Stomach (tissue), 9 donors: ENCODE results near the gene UBE2G1. TPM values are rescaled to one million over a fixed set of nuclear protein-coding genes. Genes with fewer than 3 reads are reported as not detected.

ENCODE experiments used
- DNase-seq, 2 donors: peaks; one replicate each; pipeline versions ENCODE4 v3.0.0 to v3.0.0-alpha.2; 2013 to 2019
- H3K27ac ChIP-seq, 5 donors: fragments of 200-600 bp in 4 of 5; sonication (generic) in 4 of 5; one replicate each; pipeline ENCODE4 v1.5.1; 2013 to 2019; ENCODE audit warnings: mild to moderate bottlenecking in 1 of 5, moderate library complexity in 1 of 5
- H3K27me3 ChIP-seq, 3 donors: fragments of 200-600 bp; sonication (generic); one replicate each; pipeline ENCODE4 v1.5.1; 2017 to 2019; ENCODE audit warnings: mixed run types in 1 of 3
- H3K36me3 ChIP-seq, 4 donors: fragments of 200-600 bp; sonication (generic); 1 replicate in 3 of 4; 2 replicates in 1 of 4; pipeline ENCODE4 v1.5.1; 2016 to 2019
- H3K4me1 ChIP-seq, 4 donors: fragments of 200-600 bp; sonication (generic); one replicate each; pipeline ENCODE4 v1.5.1; 2016 to 2019
- H3K4me3 ChIP-seq, 4 donors: fragments of 200-600 bp; sonication (generic) in 3 of 4; one replicate each; pipeline ENCODE4 v1.5.1; 2016 to 2019; ENCODE audit warnings: mild to moderate bottlenecking in 1 of 4
- H3K9me3 ChIP-seq, 4 donors: fragments of 200-600 bp; sonication (generic); one replicate each; pipeline ENCODE4 v1.5.1; 2016 to 2019
- EP300 ChIP-seq: sonication (generic); formaldehyde crosslinking; IDR thresholded peaks from one replicate; pipeline ENCODE4 v1.6.1; 2017; ENCODE audit warnings: antibody characterized with exemption
- POLR2A ChIP-seq, 4 donors: fragments of 450-650 bp; IDR thresholded peaks; one replicate each; pipeline ENCODE4 v1.6.1; 2016; ENCODE audit warnings: antibody characterized with exemption in 4 of 4, control low read depth in 2 of 4, mild to moderate bottlenecking in 1 of 4, moderate library complexity in 1 of 4
- POLR2AphosphoS5 ChIP-seq, 3 donors: sonication (generic); formaldehyde crosslinking; IDR thresholded peaks; one replicate each; pipeline ENCODE4 v1.6.1; 2016; ENCODE audit warnings: antibody characterized with exemption in 3 of 3
- WGBS, 5 donors: extraction: QIAGEN DNeasy Blood & Tissue Kit in 3 of 5; methylation state at CpG; one replicate each; pipeline versions ENCODE4 v1.1.5 to v1.1.7; 2013 to 2018; 5-methylcytosine and 5-hydroxymethylcytosine counted together
- intact Hi-C: fragments of 100-400 bp; cut with DNase I; formaldehyde crosslinking; loops from one replicate; pipeline ENCODE4 v1.15.1; 2023; ENCODE audit warnings: low total_unique reads
- polyA plus RNA-seq, 3 donors: library from polyadenylated mRNA; stranded (reverse); fragments of 200-250 nt; gene quantifications; one replicate each; pipeline ENCODE4 v1.2.3, GENCODE V29; 2013
- small RNA-seq, 4 donors: library from RNA; depleted of rRNA; stranded (forward); fragments of <200 nt; gene quantifications; one replicate each; pipeline ENCODE3, GENCODE V24; 2016
- total RNA-seq, 5 donors: library from RNA; depleted of rRNA; stranded (reverse); fragments of >200 nt; gene quantifications; one replicate each; pipeline versions ENCODE4 v1.1.0 to v1.2.3, GENCODE V29; 2014 to 2016
- TF ChIP-seq, protein P1 (sequence below), 7 experiments: fragments of 450-650 bp in 4 of 7; fragments of 200-600 bp in 3 of 7; sonication (generic) in 3 of 7; IDR thresholded peaks; one replicate each; pipeline ENCODE4 v1.5.1; 2016 to 2019; ENCODE audit warnings: antibody characterized with exemption in 7 of 7, control low read depth in 2 of 7, mild to moderate bottlenecking in 1 of 7
- donor health status: healthy with polysubstance abuse.
- donor health status: Bipolar disorder and iron deficiency.
- donor health status: healthy.

UBE2G1 gene
- total and polyA plus RNA-seq, 8 donors: 14.0 to 91.0 (median 38.2) TPM

DNA sequence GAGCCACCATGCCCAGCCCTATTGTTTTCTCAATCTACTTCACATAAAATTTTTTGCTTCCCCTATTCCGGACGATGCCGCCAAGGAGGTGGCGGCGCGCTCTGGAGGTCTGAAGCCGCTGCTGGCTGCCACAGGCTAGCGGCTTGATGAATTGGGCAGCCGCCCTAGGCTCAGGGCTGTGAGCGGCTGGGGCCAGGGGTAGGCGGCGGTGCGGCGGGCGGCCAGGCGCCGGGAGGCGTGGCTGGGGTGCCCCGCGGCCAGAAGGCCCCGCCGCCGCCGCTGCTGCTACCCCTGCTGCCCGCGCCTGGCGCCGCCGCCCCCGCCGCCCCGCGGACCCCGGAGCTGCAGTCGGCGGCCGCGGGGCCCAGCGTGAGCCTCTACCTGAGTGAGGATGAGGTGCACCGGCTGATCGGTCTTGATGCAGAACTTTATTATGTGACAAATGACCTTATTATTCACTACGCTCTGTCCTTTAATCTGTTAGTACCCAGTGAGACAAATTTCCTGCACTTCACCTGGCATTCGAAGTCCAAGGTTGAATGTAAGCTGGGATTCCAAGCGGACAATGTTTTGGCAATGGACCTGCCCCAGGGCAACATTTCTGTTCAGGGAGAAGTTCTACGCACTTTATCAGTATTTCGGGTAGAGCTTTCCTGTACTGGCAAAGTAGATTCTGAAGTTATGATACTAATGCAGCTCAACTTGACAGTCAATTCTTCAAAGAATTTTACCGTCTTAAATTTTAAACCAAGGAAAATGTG lies 144.4 kb downstream of the UBE2G1 start:
- intact Hi-C loops: no loop called here

DNA sequence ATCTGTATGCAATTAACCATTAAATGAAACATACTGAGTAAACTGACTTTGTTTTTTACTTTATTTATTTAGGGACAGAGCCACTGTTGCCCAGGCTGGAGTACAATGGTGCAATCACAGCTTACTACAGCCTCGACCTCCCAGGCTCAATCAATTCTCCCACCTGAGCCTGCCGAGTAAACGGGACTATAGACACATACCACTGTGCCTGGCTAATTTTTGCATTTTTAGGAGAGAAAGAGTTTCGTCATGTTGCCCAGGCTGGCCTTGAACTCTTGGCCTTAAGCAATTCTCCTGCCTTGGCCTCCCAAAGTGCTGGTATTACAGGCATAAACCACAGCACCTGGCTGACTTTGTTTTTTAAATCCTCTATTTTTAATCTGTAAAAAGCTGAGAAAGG lies 145.3 kb downstream of the UBE2G1 start:
- H3K27ac ChIP-seq: peak overlapping the region in 3 of 5 donors; percentile 52 to 80 (median 67)

More for the DNA sequence above, 144.4 kb downstream of the UBE2G1 start:
- TF ChIP-seq, protein P1, sequence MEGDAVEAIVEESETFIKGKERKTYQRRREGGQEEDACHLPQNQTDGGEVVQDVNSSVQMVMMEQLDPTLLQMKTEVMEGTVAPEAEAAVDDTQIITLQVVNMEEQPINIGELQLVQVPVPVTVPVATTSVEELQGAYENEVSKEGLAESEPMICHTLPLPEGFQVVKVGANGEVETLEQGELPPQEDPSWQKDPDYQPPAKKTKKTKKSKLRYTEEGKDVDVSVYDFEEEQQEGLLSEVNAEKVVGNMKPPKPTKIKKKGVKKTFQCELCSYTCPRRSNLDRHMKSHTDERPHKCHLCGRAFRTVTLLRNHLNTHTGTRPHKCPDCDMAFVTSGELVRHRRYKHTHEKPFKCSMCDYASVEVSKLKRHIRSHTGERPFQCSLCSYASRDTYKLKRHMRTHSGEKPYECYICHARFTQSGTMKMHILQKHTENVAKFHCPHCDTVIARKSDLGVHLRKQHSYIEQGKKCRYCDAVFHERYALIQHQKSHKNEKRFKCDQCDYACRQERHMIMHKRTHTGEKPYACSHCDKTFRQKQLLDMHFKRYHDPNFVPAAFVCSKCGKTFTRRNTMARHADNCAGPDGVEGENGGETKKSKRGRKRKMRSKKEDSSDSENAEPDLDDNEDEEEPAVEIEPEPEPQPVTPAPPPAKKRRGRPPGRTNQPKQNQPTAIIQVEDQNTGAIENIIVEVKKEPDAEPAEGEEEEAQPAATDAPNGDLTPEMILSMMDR (IDR thresholded peaks at IDR 0.05): no peak
- TF ChIP-seq EP300: no peak
- no peak for TF ChIP-seq POLR2A (IDR thresholded peaks at IDR 0.05)
- TF ChIP-seq POLR2AphosphoS5 (IDR thresholded peaks at IDR 0.05): no peak
- DNase-seq: no peak
- H3K9me3 ChIP-seq: no peaks in the 10 kb centered on the region
- WGBS, 5 donors: 87 to 96% (median 92%) methylated on average over 32 to 47 of the region's 47 CpGs
- H3K4me3 ChIP-seq: no peak overlapping the region
- H3K36me3 ChIP-seq: peaks cover 0 to 35% (median 26%) of the 10 kb centered on the region in 4 donors
- no peaks in the 10 kb centered on the region for H3K27me3 ChIP-seq
- H3K4me1 ChIP-seq: peaks cover 0 to 19% (median 7%) of the 10 kb centered on the region in 4 donors
- peak overlapping the region in 1 of 5 donors; percentile 80 for H3K27ac ChIP-seq

DNA sequence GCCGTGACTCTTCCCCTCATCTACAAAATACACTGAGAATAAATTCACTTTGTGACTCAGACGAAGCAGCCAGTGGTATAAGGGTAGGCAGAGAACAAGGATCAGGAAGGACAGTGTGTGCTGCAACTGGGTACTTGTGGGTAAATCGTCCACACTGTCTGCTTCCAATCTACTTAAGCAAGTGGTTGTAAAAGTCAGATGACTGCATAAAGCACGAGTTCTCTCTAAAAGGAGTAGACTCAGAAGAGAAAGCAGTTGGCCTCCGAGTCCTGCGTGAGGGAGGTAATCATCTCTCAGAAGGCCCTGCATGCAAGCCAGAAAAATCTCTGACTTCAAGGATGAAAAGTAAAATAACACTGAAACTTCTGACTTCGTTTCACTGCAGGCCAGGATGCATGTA lies 145.8 kb downstream of the UBE2G1 start:
- Histone ChIP-seq H3K27me3 (no peaks in the 10 kb centered on the region), H3K27ac (peak overlapping the region in 4 of 5 donors; percentile 52 to 80 (median 60)), H3K4me1 (peaks cover 0 to 26% (median 10%) of the 10 kb centered on the region in 4 donors), H3K4me3 (no peak overlapping the region), H3K9me3 (no peaks in the 10 kb centered on the region), H3K36me3 (peaks cover 0 to 38% (median 35%) of the 10 kb centered on the region in 4 donors)
- TF ChIP-seq, protein P1 (IDR thresholded peaks at IDR 0.05): no peak
- TF ChIP-seq POLR2AphosphoS5 (IDR thresholded peaks at IDR 0.05): peak in 1 of 3 donors; percentile 76
- 51 to 71% (median 63%) methylated on average over 7 of the region's 7 CpGs for WGBS, 5 donors
- intact Hi-C loops: no loop called here
- peak in 1 of 2 donors; percentile 50 for DNase-seq

More for the DNA sequence above, 145.3 kb downstream of the UBE2G1 start:
- TF ChIP-seq, protein P1 (IDR thresholded peaks at IDR 0.05): no peak
- TF ChIP-seq POLR2A (IDR thresholded peaks at IDR 0.05) (no peak), POLR2AphosphoS5 (IDR thresholded peaks at IDR 0.05) (no peak), EP300 (no peak)
- H3K27me3 ChIP-seq: no peaks in the 10 kb centered on the region
- WGBS, 5 donors: 62 to 75% (median 66%) methylated on average over 4 of the region's 4 CpGs
- intact Hi-C loops: no loop called here
- H3K9me3 ChIP-seq: no peaks in the 10 kb centered on the region
- H3K4me1 ChIP-seq: peaks cover 0 to 21% (median 7%) of the 10 kb centered on the region in 4 donors
- DNase-seq: no peak
- peaks cover 0 to 41% (median 34%) of the 10 kb centered on the region in 4 donors for H3K36me3 ChIP-seq
- H3K4me3 ChIP-seq: no peak overlapping the region

Small RNAs within 50 kb of the gene (small RNA-seq; reads per million reads assigned to genes)
- 0 reads per million in 4 donors for gene RN7SL774P

Other genes starting within 250 kb of the UBE2G1 start
- 100 to 1,000 TPM in 4 of 5 donors, 10 to 100 TPM in 1; 87.9 to 242 (median 171) TPM for gene ZZEF1, start 223.6 kb downstream of the UBE2G1 start, total RNA-seq
- 1 to 10 TPM; 4.4 to 6.6 (median 5.5) TPM for gene ZZEF1, start 223.6 kb downstream of the UBE2G1 start, polyA plus RNA-seq
- gene CYB5D2, start 223.5 kb downstream of the UBE2G1 start, total RNA-seq: 10 to 100 TPM in 4 of 5 donors, 1 to 10 TPM in 1; 1.8 to 32.4 (median 15.4) TPM
- gene CYB5D2, start 223.5 kb downstream of the UBE2G1 start, polyA plus RNA-seq: 10 to 100 TPM; 14.9 to 17.4 (median 16.5) TPM
- 10 to 100 TPM; 38.2 to 61.0 (median 45.1) TPM for gene ANKFY1, start 102.7 kb downstream of the UBE2G1 start, total RNA-seq
- 1 to 10 TPM; 6.4 to 8.6 (median 7.8) TPM for gene ANKFY1, start 102.7 kb downstream of the UBE2G1 start, polyA plus RNA-seq
- gene SPNS3, start 67.3 kb upstream of the UBE2G1 start, total RNA-seq: under 1 TPM in 1 of 5 donors, not detected in 4; 0.92 TPM
- under 1 TPM; 0.37 to 0.61 (median 0.48) TPM for gene SPNS3, start 67.3 kb upstream of the UBE2G1 start, polyA plus RNA-seq
- 10 to 100 TPM in 4 of 5 donors, 1 to 10 TPM in 1; 4.1 to 67.7 (median 27.7) TPM for gene SPNS2, start 132.2 kb upstream of the UBE2G1 start, total RNA-seq
- gene SPNS2, start 132.2 kb upstream of the UBE2G1 start, polyA plus RNA-seq: 10 to 100 TPM; 13.7 to 30.0 (median 20.3) TPM
- 100 to 1,000 TPM in 2 of 5 donors, 10 to 100 TPM in 3; 38.6 to 237 (median 73.2) TPM for gene MYBBP1A, start 188.7 kb upstream of the UBE2G1 start, total RNA-seq
- gene MYBBP1A, start 188.7 kb upstream of the UBE2G1 start, polyA plus RNA-seq: 10 to 100 TPM; 14.1 to 32.2 (median 21.5) TPM
- gene GGT6, start 193.9 kb upstream of the UBE2G1 start, total RNA-seq: 100 to 1,000 TPM in 1 of 5 donors, 10 to 100 TPM in 3, 1 to 10 TPM in 1; 5.8 to 147 (median 11.6) TPM
- 10 to 100 TPM in 2 of 3 donors, 1 to 10 TPM in 1; 4.4 to 22.2 (median 18.8) TPM for gene GGT6, start 193.9 kb upstream of the UBE2G1 start, polyA plus RNA-seq
- 1 to 10 TPM in 2 of 5 donors, not detected in 3; 1.1 to 1.9 TPM for gene SMTNL2, start 217.9 kb upstream of the UBE2G1 start, total RNA-seq
- gene SMTNL2, start 217.9 kb upstream of the UBE2G1 start, polyA plus RNA-seq: 1 to 10 TPM in 1 of 3 donors, under 1 TPM in 1, not detected in 1; 0.50 to 1.9 TPM